ENCODE data around the gene ART4.

ART4 gene

GRCh38 chr12:14850929-14851663 lies 7.8 kb upstream of the ART4 start:
- DNase-seq, result no peak

GRCh38 chr12:14849661-14850060 lies 6.3 kb upstream of the ART4 start:
- no peak for DNase-seq

GRCh38 chr12:14846876-14847580 lies 3.7 kb upstream of the ART4 start:
- DNase-seq, result no peak

GRCh38 chr12:14846042-14846587 lies 2.8 kb upstream of the ART4 start:
- no peak for DNase-seq

GRCh38 chr12:14845350-14845750 lies 2.0 kb upstream of the ART4 start:
- DNase-seq, result peak; percentile 71

- no peak for DNase-seq
Measured at GRCh38 chr12:14844401-14844800, 1.1 kb upstream of the ART4 start.

- DNase-seq, result no peak
Measured at GRCh38 chr12:14842315-14842714, 1.0 kb downstream of the ART4 start.

GRCh38 chr12:14841761-14842160 lies 1.6 kb downstream of the ART4 start:
- DNase-seq, result no peak

GRCh38 chr12:14840616-14841015 lies 2.7 kb downstream of the ART4 start:
- no peak for DNase-seq

GRCh38 chr12:14839262-14839661 lies 4.1 kb downstream of the ART4 start:
- DNase-seq, result no peak

GRCh38 chr12:14836336-14837210 lies 6.8 kb downstream of the ART4 start:
- no peak for DNase-seq

- DNase-seq, result no peak
Measured at GRCh38 chr12:14834509-14834908, 8.8 kb downstream of the ART4 start.

GRCh38 chr12:14833952-14834351 lies 9.4 kb downstream of the ART4 start:
- DNase-seq, result no peak

- no peak for DNase-seq
Measured at GRCh38 chr12:14833336-14833735, 10.0 kb downstream of the ART4 start.

GRCh38 chr12:14828892-14829291 lies 14.4 kb downstream of the ART4 start:
- DNase-seq, result peak; percentile 19

- DNase-seq, result no peak
Measured at GRCh38 chr12:14827043-14827442, 16.3 kb downstream of the ART4 start.

- no peak for DNase-seq
Measured at GRCh38 chr12:14826491-14826890, 16.8 kb downstream of the ART4 start.

- DNase-seq, result no peak
Measured at GRCh38 chr12:14825256-14825655, 18.1 kb downstream of the ART4 start.

- DNase-seq, result no peak
Measured at GRCh38 chr12:14824012-14824634, 19.2 kb downstream of the ART4 start.

- DNase-seq, result no peak
Measured at GRCh38 chr12:14814014-14814413, 29.3 kb downstream of the ART4 start, which contains the start of gene SMCO3. TSS of gene SMCO3 (minus strand) at chr12:14814182. CDS start at chr12:14806680, 7,502 bp downstream.

GRCh38 chr12:14811486-14811885 lies 31.8 kb downstream of the ART4 start:
- no peak for DNase-seq

GRCh38 chr12:14810953-14811483 lies 32.3 kb downstream of the ART4 start:
- no peak for DNase-seq
